ENCODE measurements around the gene UVSSA. TPM values are rescaled to one million over a fixed set of nuclear protein-coding genes. Genes with fewer than 3 reads are reported as not detected.

Gene UVSSA
- total and polyA plus RNA-seq, 8 donors: 12.8 to 36.6 (median 18.8) TPM

DNA sequence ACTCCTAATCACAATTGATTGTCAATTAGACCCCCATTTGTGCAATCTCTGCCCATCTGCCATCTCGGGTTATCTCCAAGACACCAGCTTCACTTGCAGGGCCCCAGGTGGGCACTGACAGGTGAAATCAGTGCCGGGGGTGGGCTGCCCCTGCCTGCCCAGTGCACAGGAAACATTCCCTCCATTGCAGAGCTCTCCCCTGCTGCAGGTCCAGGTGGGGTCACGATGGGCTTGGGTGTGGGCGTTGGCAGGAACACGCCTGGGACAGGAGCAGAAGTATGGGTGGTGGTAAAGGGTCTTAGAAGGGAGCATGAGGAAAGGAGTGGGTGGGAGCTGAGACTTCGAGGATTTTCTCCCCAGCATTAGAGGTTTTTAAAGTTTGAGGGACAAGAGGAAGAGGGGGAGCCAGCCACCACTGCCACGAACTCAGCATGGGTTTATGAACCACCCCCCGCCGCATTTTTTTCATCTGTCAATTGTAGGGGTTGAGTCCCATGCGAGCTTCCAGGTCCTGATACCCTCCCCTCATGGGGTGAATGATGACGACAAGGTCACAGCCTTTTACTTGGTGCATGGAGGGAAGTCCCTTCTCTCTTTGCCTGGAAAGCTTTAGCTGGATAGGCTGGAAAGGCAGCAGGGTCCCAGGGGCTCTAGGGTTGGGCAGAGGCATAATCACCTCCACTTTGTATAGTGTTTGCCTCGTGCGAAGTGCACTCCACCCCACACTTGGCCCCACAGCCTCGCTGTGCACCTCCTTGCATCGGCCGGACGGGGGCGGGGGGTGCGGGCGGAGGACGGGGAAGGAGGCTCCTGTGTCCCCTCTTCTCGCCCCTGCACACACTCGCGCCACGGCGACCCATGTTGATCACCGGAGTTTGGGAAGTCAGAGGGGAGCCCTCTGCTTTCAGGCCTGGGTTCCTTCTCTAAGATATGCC lies 62.8 kb downstream of the UVSSA start:
- Histone ChIP-seq H3K9me3 (no peaks in the 10 kb centered on the region), H3K4me1 (no peaks in the 10 kb centered on the region), H3K36me3 (no peaks in the 10 kb centered on the region), H3K4me3 (no peak overlapping the region), H3K27me3 (peaks cover 90 to 100% of the 10 kb centered on the region in 2 donors), H3K27ac (no peak overlapping the region)
- DNase-seq: peak in 1 of 4 donors; percentile 68
- TF ChIP-seq, protein P1, sequence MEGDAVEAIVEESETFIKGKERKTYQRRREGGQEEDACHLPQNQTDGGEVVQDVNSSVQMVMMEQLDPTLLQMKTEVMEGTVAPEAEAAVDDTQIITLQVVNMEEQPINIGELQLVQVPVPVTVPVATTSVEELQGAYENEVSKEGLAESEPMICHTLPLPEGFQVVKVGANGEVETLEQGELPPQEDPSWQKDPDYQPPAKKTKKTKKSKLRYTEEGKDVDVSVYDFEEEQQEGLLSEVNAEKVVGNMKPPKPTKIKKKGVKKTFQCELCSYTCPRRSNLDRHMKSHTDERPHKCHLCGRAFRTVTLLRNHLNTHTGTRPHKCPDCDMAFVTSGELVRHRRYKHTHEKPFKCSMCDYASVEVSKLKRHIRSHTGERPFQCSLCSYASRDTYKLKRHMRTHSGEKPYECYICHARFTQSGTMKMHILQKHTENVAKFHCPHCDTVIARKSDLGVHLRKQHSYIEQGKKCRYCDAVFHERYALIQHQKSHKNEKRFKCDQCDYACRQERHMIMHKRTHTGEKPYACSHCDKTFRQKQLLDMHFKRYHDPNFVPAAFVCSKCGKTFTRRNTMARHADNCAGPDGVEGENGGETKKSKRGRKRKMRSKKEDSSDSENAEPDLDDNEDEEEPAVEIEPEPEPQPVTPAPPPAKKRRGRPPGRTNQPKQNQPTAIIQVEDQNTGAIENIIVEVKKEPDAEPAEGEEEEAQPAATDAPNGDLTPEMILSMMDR (IDR thresholded peaks at IDR 0.05): no peak
- intact Hi-C loops (cut with DNase I): no loop called here
- ATAC-seq: no peak

DNA sequence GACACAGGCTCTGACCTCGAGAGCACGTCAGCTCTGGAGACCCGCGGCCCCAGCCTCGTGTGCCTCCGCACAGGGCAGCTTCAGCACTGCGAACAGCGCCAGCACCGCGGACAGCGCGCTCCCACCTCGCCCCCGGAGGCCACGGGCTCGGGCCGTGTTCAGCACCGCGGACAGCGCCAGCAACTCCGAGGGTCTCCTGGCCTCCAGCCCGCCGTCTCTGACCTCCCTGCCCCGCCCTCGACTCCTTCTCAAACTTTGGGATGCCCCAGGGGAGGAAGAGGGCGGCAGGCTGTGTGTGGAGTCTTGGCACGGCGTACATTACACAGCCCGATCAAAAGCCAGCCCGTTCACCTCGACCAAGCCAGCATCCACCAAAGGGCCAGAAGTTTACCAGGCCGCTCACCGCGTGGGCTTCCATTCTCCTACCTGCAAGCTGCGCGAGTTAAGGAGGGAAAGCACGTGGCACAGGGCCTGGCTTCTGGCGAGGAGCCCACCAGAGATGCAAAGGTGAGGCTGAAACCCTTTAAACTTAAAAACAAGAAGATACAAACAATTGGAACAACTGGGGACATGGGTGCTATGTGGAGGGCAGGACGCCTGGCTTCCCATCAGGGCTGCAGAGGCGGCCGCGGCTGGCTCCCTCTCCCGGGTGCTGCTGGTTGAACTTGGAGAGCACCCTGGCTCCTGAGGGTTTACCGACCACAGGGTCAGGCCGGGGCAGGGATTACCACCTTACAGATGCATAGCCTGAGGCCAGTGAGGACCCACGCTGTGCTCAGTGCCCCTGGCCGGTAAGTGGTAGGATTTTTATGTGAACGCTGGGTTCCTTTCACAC lies 63.7 kb downstream of the UVSSA start:
- H3K27me3 ChIP-seq: peaks cover 90 to 100% of the 10 kb centered on the region in 2 donors
- ATAC-seq: peak; percentile 91
- TF ChIP-seq, protein P1 (IDR thresholded peaks at IDR 0.05): no peak

DNA sequence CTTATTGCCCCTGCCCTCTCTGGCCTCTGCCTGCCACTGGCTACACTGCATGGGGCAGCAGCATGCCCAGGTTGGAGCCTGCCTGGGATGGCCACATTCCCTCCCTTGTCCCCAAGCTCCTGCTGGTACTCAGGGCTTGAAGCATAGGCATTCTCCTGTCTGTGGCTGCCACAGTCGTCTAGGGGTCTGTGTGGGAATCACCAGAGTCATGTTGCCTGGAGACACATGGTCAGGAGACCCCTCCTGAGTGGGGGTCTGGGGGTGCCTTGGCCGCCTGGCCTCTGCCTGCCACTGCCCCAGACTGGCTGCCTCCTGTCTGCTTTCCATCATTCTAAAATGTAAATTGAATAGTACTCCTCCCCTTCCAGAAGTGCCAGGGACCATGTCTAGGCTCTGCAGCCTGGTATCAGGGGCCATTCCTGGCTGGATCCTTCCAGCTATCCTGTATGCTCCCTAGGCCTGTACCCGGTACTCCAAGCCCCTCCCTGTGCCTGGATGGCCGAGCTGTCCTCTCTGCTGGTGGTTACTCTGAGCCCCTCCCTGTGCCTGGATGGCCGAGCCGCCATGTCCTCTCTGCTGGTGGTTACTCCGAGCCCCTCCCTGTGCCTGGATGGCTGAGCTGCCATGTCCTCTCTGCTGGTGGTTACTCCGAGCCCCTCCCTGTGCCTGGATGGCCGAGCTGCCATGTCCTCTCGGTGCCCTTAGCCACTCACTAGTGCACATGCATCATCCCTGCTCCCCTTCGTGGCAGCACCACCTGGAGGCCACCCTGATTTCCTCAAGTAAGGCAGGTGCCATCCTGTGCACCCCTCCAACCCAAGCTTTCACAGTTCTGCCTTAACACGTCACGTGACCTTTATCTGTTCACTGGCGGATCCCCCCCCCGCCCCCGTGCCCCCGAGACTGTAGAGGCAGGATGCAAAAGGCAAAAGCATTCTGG lies 64.7 kb downstream of the UVSSA start:
- TF ChIP-seq, protein P1 (IDR thresholded peaks at IDR 0.05): no peak
- no peak for ATAC-seq

More for the DNA sequence above, 63.7 kb downstream of the UVSSA start:
- Histone ChIP-seq H3K27ac (no peak overlapping the region), H3K4me3 (no peak overlapping the region), H3K9me3 (no peaks in the 10 kb centered on the region), H3K36me3 (no peaks in the 10 kb centered on the region), H3K4me1 (no peaks in the 10 kb centered on the region)
- intact Hi-C loops (cut with DNase I): no loop called here
- DNase-seq: peak; percentile 51 to 86 (median 77)

DNA sequence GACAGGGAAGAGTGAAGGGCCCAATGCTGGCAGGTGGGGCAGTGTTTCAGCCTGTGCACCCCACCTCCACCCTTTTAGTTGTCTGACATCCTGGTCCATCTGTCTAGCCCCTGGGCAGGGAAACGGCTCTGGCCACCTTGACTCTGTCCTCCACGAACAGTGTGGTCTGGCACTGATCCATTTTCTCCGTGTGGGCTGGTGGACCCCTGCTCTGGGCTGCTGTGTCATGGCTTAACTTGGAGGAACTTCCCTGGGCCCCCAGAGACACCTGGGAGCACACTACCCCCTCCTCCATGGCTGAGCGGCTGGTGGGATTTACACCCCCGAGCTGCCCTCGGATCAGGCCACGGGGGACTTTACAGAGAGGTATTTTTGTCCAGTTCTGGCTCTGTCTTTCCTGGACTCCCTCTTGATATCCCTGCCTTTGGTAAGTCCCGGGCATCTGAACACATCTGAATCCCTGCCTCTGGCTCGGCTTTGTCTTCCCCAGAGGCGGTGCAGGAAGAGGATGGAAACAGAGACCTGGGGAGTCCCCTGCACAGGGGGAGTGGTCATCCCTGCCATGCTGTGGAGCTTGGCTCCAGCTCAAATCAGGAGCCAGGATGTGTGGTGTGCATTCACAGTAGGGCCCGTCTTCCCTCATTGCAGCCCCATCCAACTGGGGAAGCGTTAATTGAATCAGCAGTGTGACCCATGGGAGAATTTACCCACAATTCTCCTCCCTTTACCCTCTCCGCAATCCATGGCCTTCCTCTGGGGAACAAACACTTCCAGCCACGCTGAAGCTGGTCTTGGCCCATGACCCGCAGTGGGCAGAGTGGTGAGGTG lies 65.6 kb downstream of the UVSSA start:
- TF ChIP-seq, protein P1 (IDR thresholded peaks at IDR 0.05): no peak
- peaks cover 74 to 100% of the 10 kb centered on the region in 2 donors for H3K27me3 ChIP-seq
- DNase-seq: no peak

More for the DNA sequence above, 64.7 kb downstream of the UVSSA start:
- no peaks in the 10 kb centered on the region for H3K4me1 ChIP-seq
- H3K27ac ChIP-seq: no peak overlapping the region
- no peaks in the 10 kb centered on the region for H3K9me3 ChIP-seq
- no peak overlapping the region for H3K4me3 ChIP-seq
- intact Hi-C loops (cut with DNase I): no loop called here
- peak in 1 of 4 donors; percentile 40 for DNase-seq
- peaks cover 83 to 100% of the 10 kb centered on the region in 2 donors for H3K27me3 ChIP-seq
- H3K36me3 ChIP-seq: no peaks in the 10 kb centered on the region

More for the DNA sequence above, 65.6 kb downstream of the UVSSA start:
- intact Hi-C loops (cut with DNase I): no loop called here
- H3K4me3 ChIP-seq: no peak overlapping the region
- no peak overlapping the region for H3K27ac ChIP-seq
- no peaks in the 10 kb centered on the region for H3K4me1 ChIP-seq
- ATAC-seq: no peak
- H3K36me3 ChIP-seq: no peaks in the 10 kb centered on the region
- H3K9me3 ChIP-seq: no peaks in the 10 kb centered on the region

Measured in left lung (tissue), 10 donors.